NCI-H2227 (cell line): ENCODE data around the gene ITPRIP.

ENCODE experiments used
- DNase-seq: peaks from one replicate; lab custom pipeline; 2025; ENCODE audit not compliant: unreplicated experiment; lab: John Stamatoyannopoulos, UW

The ITPRIP gene

GRCh38 chr10:104288355-104288754 is 49.9 kb downstream of the ITPRIP start:
- DNase-seq, result no peak

GRCh38 chr10:104286939-104287338 is 51.3 kb downstream of the ITPRIP start:
- DNase-seq, result no peak

- no peak for DNase-seq
Measured at GRCh38 chr10:104284846-104285245, 53.4 kb downstream of the ITPRIP start.

- peak; percentile 36 for DNase-seq
Measured at GRCh38 chr10:104281694-104282093, 56.6 kb downstream of the ITPRIP start.

- DNase-seq, result no peak
Measured at GRCh38 chr10:104279550-104280259, 58.6 kb downstream of the ITPRIP start.

- DNase-seq, result no peak
Measured at GRCh38 chr10:104277785-104278184, 60.5 kb downstream of the ITPRIP start.

- DNase-seq, result no peak
Measured at GRCh38 chr10:104276192-104276591, 62.1 kb downstream of the ITPRIP start.

- DNase-seq, result peak; percentile 41
Measured at GRCh38 chr10:104274762-104275721, 63.2 kb downstream of the ITPRIP start.

GRCh38 chr10:104273899-104274575 is 64.2 kb downstream of the ITPRIP start:
- DNase-seq, result no peak

GRCh38 chr10:104273286-104273685 is 65.0 kb downstream of the ITPRIP start:
- DNase-seq, result no peak

- peak; percentile 95 for DNase-seq
Measured at GRCh38 chr10:104268713-104269645, 69.3 kb downstream of the ITPRIP start, which contains the start of gene GSTO2. Gene GSTO2 (plus strand): TSS chr10:104269184. CDS start chr10:104274916, 5,732 bp downstream.

GRCh38 chr10:104268405-104268712 is 69.9 kb downstream of the ITPRIP start:
- no peak for DNase-seq

GRCh38 chr10:104267721-104268404 is 70.4 kb downstream of the ITPRIP start:
- DNase-seq, result no peak

- DNase-seq, result no peak
Measured at GRCh38 chr10:104264783-104265182, 73.5 kb downstream of the ITPRIP start.

- DNase-seq, result no peak
Measured at GRCh38 chr10:104262055-104262454, 76.2 kb downstream of the ITPRIP start.

- no peak for DNase-seq
Measured at GRCh38 chr10:104260775-104261115, 77.5 kb downstream of the ITPRIP start.

GRCh38 chr10:104259999-104260774 is 78.1 kb downstream of the ITPRIP start:
- DNase-seq, result no peak
